Loucy (cell line): ENCODE results near the gene PPP1R13B.

Source experiments
- H2AFZ ChIP-seq: fragments of 200-600 bp; sonication (generic); 2 replicates; pipeline ENCODE4 v1.6.0; 2016; ENCODE audit warnings: antibody characterized with exemption, mild to moderate bottlenecking, low read length, moderate library complexity
- H3F3A ChIP-seq: fragments of 200-600 bp; 2 replicates; pipeline ENCODE4 v1.6.0; 2016; ENCODE audit warnings: antibody characterized with exemption, low read depth, mild to moderate bottlenecking
- H3K27me3 ChIP-seq: fragments of 200-600 bp; sonication (generic); 2 replicates; pipeline ENCODE4 v1.6.1; 2014; ENCODE audit warnings: low read length, mild to moderate bottlenecking; ENCODE audit not compliant: insufficient read depth, poor library complexity, severe bottlenecking
- H3K36me3 ChIP-seq: fragments of 200-600 bp; sonication (generic); 2 replicates; pipeline ENCODE4 v1.6.1; 2016; ENCODE audit warnings: low read length; ENCODE audit not compliant: insufficient read depth
- H3K4me1 ChIP-seq: fragments of 200-600 bp; sonication (generic); 2 replicates; pipeline ENCODE4 v1.5.1; 2014; ENCODE audit warnings: low read length, mild to moderate bottlenecking; ENCODE audit not compliant: insufficient read depth, poor library complexity, severe bottlenecking
- H3K4me2 ChIP-seq: fragments of 200-600 bp; sonication (generic); 2 replicates; pipeline ENCODE4 v1.6.0; 2014; ENCODE audit warnings: antibody characterized with exemption, low read length, low read depth, mild to moderate bottlenecking; ENCODE audit not compliant: poor library complexity, severe bottlenecking
- H3K4me3 ChIP-seq: fragments of 200-600 bp; sonication (generic); 2 replicates; pipeline ENCODE4 v1.5.1; 2014; ENCODE audit warnings: low read length, mild to moderate bottlenecking, mixed read lengths; ENCODE audit not compliant: poor library complexity, severe bottlenecking
- H3K79me2 ChIP-seq: fragments of 200-600 bp; sonication (generic); 2 replicates; pipeline ENCODE4 v1.6.1; 2014; ENCODE audit warnings: low read length; ENCODE audit not compliant: insufficient read depth
- H3K9ac ChIP-seq: fragments of 200-600 bp; sonication (generic); 2 replicates; pipeline ENCODE4 v1.6.0; 2014; ENCODE audit warnings: mild to moderate bottlenecking, low read depth, low read length, moderate library complexity; ENCODE audit not compliant: poor library complexity, severe bottlenecking
- H3K9me2 ChIP-seq: fragments of 200-600 bp; sonication (generic); replicated peaks from 2 replicates; pipeline ENCODE4 v1.6.1; 2016; ENCODE audit warnings: low read depth, low read length, mixed read lengths
- H3K9me3 ChIP-seq: fragments of 200-600 bp; sonication (generic); 2 replicates; pipeline ENCODE4 v1.6.1; 2014; ENCODE audit warnings: mild to moderate bottlenecking, antibody characterized with exemption, low read length, low read depth; ENCODE audit not compliant: insufficient read depth
- H4K20me1 ChIP-seq: fragments of 200-600 bp; sonication (generic); 2 replicates; pipeline ENCODE4 v1.6.0; 2014; ENCODE audit warnings: antibody characterized with exemption, low read length, mild to moderate bottlenecking; ENCODE audit not compliant: insufficient read depth, poor library complexity, severe bottlenecking
- EZH2phosphoT487 ChIP-seq: fragments of 200-600 bp; IDR thresholded peaks from 2 replicates; pipeline ENCODE4 v1.6.1; 2018; ENCODE audit warnings: antibody characterized with exemption, mild to moderate bottlenecking, moderate library complexity, borderline replicate concordance
- TF ChIP-seq, protein P1 (sequence below): fragments of 200-600 bp; sonication (generic); conservative IDR thresholded peaks from 2 replicates; pipeline ENCODE4 v1.5.1; 2014; ENCODE audit warnings: mild to moderate bottlenecking, antibody characterized with exemption, low read length

Gene PPP1R13B

DNA sequence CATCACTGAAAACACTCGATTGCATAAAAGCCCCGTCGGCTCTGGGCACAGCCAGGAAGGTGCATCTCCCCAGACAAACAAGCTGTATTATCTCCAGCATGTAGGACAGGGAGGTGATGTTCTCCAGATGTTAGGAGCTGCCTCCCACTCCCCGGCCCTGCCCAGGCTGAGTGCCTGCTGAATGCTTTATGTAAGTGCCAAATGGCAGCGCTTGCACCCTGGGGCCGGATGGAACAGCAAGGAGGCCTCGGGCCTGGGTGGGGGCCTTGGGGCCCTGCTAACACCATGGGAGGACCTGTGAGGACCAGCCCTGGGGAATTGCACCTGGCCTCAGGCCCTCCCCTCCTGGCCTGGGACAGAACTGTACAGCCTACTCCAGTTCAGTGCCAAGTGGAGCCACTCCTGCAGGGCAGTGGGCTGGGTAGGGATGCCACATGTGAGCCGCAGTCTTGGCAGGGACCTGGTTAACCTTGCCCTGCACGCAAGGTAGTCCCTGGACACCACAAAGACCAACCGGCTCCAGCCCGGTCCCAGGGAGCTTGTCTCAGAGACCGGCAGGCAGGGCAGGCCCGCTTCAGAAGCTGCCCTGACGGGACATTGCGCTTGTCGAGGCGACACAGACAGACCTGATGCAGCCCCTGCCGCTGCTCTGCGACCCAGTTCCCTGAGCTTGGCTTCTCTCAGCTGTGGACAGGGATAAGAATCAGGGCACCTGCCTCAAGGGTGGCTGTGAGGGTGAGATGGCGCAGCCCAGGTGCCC is 35.3 kb upstream of the PPP1R13B start:
- no peak for TF ChIP-seq EZH2phosphoT487
- TF ChIP-seq, protein P1, sequence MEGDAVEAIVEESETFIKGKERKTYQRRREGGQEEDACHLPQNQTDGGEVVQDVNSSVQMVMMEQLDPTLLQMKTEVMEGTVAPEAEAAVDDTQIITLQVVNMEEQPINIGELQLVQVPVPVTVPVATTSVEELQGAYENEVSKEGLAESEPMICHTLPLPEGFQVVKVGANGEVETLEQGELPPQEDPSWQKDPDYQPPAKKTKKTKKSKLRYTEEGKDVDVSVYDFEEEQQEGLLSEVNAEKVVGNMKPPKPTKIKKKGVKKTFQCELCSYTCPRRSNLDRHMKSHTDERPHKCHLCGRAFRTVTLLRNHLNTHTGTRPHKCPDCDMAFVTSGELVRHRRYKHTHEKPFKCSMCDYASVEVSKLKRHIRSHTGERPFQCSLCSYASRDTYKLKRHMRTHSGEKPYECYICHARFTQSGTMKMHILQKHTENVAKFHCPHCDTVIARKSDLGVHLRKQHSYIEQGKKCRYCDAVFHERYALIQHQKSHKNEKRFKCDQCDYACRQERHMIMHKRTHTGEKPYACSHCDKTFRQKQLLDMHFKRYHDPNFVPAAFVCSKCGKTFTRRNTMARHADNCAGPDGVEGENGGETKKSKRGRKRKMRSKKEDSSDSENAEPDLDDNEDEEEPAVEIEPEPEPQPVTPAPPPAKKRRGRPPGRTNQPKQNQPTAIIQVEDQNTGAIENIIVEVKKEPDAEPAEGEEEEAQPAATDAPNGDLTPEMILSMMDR: no peak
- H3K36me3 ChIP-seq: no peaks in the 10 kb centered on the region
- no peaks in the 10 kb centered on the region for H3K27me3 ChIP-seq
- H4K20me1 ChIP-seq: no peaks in the 10 kb centered on the region
- no peaks in the 10 kb centered on the region for H3K79me2 ChIP-seq
- no peak overlapping the region for H3K4me3 ChIP-seq
- H3K4me1 ChIP-seq: no peaks in the 10 kb centered on the region
- no peak overlapping the region for H3K9ac ChIP-seq
- no peak overlapping the region for H3K4me2 ChIP-seq
- no peak overlapping the region for H2AFZ ChIP-seq
- no peaks in the 10 kb centered on the region for H3K9me3 ChIP-seq
- no peaks in the 10 kb centered on the region for H3F3A ChIP-seq
- no peaks in the 10 kb centered on the region for H3K9me2 ChIP-seq

DNA sequence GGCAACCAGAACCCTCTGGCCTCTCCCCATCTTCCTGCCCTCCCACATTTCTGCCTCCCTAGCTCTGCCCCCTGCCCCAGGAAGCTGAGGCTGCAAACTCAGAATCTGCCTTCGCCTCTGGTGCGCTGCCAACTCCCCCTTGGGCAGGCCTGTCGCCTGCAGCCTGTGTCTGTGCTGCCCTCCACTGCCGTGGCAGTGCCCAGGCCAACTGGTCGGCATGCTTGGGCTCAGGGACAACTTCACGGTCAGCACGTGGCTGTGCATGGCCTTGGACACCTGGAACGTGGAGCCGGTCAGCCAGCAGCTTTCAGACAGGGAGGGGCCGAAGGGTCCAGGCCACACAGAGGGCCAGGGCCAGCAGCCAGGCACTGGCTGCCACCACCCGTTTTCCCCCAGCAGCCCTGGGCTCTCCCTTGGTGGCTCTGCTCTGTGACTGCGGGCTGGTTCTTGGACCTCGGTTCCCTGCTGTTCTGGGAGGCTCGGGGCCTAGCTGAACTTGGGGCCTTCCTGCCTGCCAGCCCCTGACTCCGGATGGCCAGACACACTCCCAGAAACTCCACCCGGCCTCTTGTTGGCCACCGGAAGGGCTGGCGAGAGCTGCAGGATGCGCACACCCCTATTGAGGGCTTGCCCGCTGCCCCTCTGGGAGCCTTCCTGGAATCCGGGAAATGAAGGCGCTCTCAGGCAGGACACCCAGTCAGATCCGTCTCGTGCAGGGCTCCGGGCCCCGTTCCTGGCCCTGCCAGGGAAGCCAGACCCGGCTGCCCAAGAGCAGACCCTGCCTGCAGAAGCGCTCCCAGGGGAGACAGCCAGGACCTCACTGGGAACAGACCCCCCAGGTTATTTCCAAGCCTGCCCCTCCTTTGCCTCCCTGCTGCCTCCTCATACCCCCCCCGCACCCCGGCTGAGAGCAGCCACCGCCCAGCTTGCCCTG is 34.2 kb upstream of the PPP1R13B start:
- H3K36me3 ChIP-seq: no peaks in the 10 kb centered on the region
- H2AFZ ChIP-seq: no peak overlapping the region
- H3K27me3 ChIP-seq: no peaks in the 10 kb centered on the region
- H3K9me3 ChIP-seq: no peaks in the 10 kb centered on the region
- no peaks in the 10 kb centered on the region for H4K20me1 ChIP-seq
- H3K4me2 ChIP-seq: no peak overlapping the region
- no peaks in the 10 kb centered on the region for H3K79me2 ChIP-seq
- no peak overlapping the region for H3K9ac ChIP-seq
- TF ChIP-seq EZH2phosphoT487: no peak
- TF ChIP-seq, protein P1: no peak
- no peaks in the 10 kb centered on the region for H3K4me1 ChIP-seq
- H3K4me3 ChIP-seq: no peak overlapping the region
- no peaks in the 10 kb centered on the region for H3K9me2 ChIP-seq
- H3F3A ChIP-seq: no peaks in the 10 kb centered on the region

DNA sequence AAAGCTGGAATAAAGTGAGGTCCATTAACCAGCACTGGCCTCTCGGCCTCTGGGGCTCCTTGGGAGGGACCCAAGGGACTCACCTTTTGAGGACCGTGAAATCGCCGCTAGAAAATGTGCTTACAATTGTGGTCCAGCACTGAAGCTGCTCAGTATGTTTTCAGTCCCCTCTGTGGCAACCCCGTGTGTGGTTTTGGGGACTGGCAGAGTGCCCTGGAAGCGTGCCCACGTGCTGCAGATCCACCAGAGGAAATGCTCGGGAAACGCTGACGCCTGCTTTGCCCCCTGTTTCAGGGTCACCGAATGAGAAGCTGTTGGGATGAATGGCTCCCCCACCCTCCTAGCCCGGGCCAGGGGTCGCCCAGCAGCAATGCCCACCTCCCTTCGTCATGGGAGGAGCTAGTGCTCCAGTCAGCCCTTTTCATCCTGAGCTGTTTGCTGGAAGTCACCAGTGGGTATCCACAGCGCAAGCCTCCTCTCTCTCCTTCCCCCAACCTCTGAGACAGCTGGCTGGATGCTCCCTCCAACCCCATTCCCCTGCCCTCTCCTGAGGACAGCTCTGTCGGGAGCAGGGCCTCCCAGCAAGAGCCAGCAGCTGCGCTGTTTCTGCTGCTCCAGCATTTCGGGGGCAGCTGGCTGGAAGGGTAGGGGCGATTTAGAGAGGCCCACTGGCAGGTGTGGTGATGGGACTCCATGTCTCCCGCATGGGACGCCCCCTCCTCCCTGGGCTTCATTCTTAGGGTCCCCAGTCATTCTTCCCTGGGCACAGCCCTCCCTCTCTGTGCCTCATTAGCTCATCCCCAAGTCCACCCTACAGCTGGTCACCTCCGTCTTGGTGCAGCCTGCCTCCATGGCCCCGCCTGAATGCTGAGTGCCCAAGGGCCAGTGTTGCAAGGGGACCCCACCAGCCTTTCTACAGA is 33.2 kb upstream of the PPP1R13B start:
- H4K20me1 ChIP-seq: no peaks in the 10 kb centered on the region

More for the DNA sequence above, 33.2 kb upstream of the PPP1R13B start:
- H3K27me3 ChIP-seq: no peaks in the 10 kb centered on the region
- no peaks in the 10 kb centered on the region for H3K4me1 ChIP-seq
- no peaks in the 10 kb centered on the region for H3K9me3 ChIP-seq
- no peak overlapping the region for H3K4me3 ChIP-seq
- H3K36me3 ChIP-seq: no peaks in the 10 kb centered on the region
- no peaks in the 10 kb centered on the region for H3K9me2 ChIP-seq
- no peak overlapping the region for H3K4me2 ChIP-seq
- H2AFZ ChIP-seq: no peak overlapping the region
- no peaks in the 10 kb centered on the region for H3F3A ChIP-seq
- H3K9ac ChIP-seq: no peak overlapping the region
- TF ChIP-seq EZH2phosphoT487: no peak
- TF ChIP-seq, protein P1: no peak
- H3K79me2 ChIP-seq: no peaks in the 10 kb centered on the region
